HG02623 (cell line): Measurements from ENCODE around the gene RPS8.
A peak's percentile ranks its signal among the peaks of the same experiment; 100 is the strongest.
"Not testable (repeated sequence)": the region's sequence is repeated elsewhere in the genome, so short reads cannot be mapped to it uniquely, and the experiment has no call there.

Source experiments
- ATAC-seq: cut with Tn5 transposase; IDR thresholded peaks from one replicate; pipeline ENCODE4 v1.9.1; 2021; ENCODE audit warnings: moderate library complexity; ENCODE audit not compliant: unreplicated experiment

Gene RPS8

GRCh38 chr1:44775078-44775929, at the start of gene RPS8:
Gene RPS8, plus strand, starts transcription at chr1:44775540. Its CDS starts 57 bp downstream, at chr1:44775597.
- peak; percentile 67 for ATAC-seq

- peak; percentile 59 for ATAC-seq
Observed at GRCh38 chr1:44730741-44731512, 44.4 kb upstream of the RPS8 start, which contains the start of gene RNU5D-1. Gene RNU5D-1, minus strand, starts transcription at chr1:44731170.

- no peak for ATAC-seq
Observed at GRCh38 chr1:44733365-44733764, 42.0 kb upstream of the RPS8 start.

GRCh38 chr1:44733784-44734183, 41.6 kb upstream of the RPS8 start:
- no peak for ATAC-seq

- no peak for ATAC-seq
Observed at GRCh38 chr1:44735992-44736391, 39.3 kb upstream of the RPS8 start.

GRCh38 chr1:44738953-44739306, 36.4 kb upstream of the RPS8 start:
- not testable (repeated sequence) for ATAC-seq

GRCh38 chr1:44739307-44740178, 35.8 kb upstream of the RPS8 start, which contains the start of gene KIF2C:
Gene KIF2C, plus strand, starts transcription at chr1:44739837. Its CDS starts 96 bp downstream, at chr1:44739933.
- peak; percentile 95 for ATAC-seq

GRCh38 chr1:44740179-44740617, 35.1 kb upstream of the RPS8 start:
- no peak for ATAC-seq

- no peak for ATAC-seq
Observed at GRCh38 chr1:44743211-44743610, 32.1 kb upstream of the RPS8 start.

- ATAC-seq, result no peak
Observed at GRCh38 chr1:44747878-44748277, 27.5 kb upstream of the RPS8 start.

- no peak for ATAC-seq
Observed at GRCh38 chr1:44757420-44757819, 17.9 kb upstream of the RPS8 start.

- ATAC-seq, result no peak
Observed at GRCh38 chr1:44759077-44759476, 16.3 kb upstream of the RPS8 start.

GRCh38 chr1:44760876-44761275, 14.5 kb upstream of the RPS8 start:
- ATAC-seq, result no peak

GRCh38 chr1:44766421-44766820, 8.9 kb upstream of the RPS8 start:
- ATAC-seq, result not testable (repeated sequence)

- peak; percentile 15 for ATAC-seq
Observed at GRCh38 chr1:44775930-44776729, 790 bp downstream of the RPS8 start.

GRCh38 chr1:44776730-44777068, 1.4 kb downstream of the RPS8 start:
- no peak for ATAC-seq

- no peak for ATAC-seq
Observed at GRCh38 chr1:44777547-44777946, 2.2 kb downstream of the RPS8 start.

GRCh38 chr1:44777969-44778635, 2.8 kb downstream of the RPS8 start:
- no peak for ATAC-seq

- no peak for ATAC-seq
Observed at GRCh38 chr1:44778705-44779576, 3.6 kb downstream of the RPS8 start.
